GM23248 (cell line): ENCODE data around the gene PTPRD. TPM values are rescaled to one million over a fixed set of nuclear protein-coding genes. Genes with fewer than 3 reads are reported as not detected.

Source experiments
- DNase-seq: peaks from one replicate; pipeline ENCODE4 v3.0.0-alpha.2; 2015
- H2AFZ ChIP-seq: fragments of 200-600 bp; sonication (generic); 2 replicates; pipeline ENCODE4 v1.6.1; 2016; ENCODE audit warnings: antibody characterized with exemption
- H3F3A ChIP-seq: fragments of 200-600 bp; sonication (generic); 2 replicates; pipeline ENCODE4 v1.6.1; 2016; ENCODE audit warnings: mild to moderate bottlenecking, antibody characterized with exemption, mixed run types; ENCODE audit not compliant: insufficient read depth
- H3K27ac ChIP-seq: fragments of 200-600 bp; sonication (generic); 2 replicates; pipeline ENCODE4 v1.5.1; 2016; ENCODE audit warnings: mild to moderate bottlenecking
- H3K27me3 ChIP-seq: fragments of 200-600 bp; sonication (generic); replicated peaks from 2 replicates; pipeline ENCODE4 v1.6.1; 2016; ENCODE audit warnings: mild to moderate bottlenecking; ENCODE audit not compliant: insufficient read depth
- H3K36me3 ChIP-seq: fragments of 200-600 bp; sonication (generic); 2 replicates; pipeline ENCODE4 v1.6.1; 2016; ENCODE audit warnings: low read depth, mild to moderate bottlenecking
- H3K4me1 ChIP-seq: fragments of 200-600 bp; sonication (generic); 2 replicates; pipeline ENCODE4 v1.6.1; 2016; ENCODE audit warnings: mild to moderate bottlenecking; ENCODE audit not compliant: insufficient read depth
- H3K4me2 ChIP-seq: fragments of 200-600 bp; sonication (generic); one replicate; pipeline ENCODE4 v1.6.1; 2016; ENCODE audit warnings: mild to moderate bottlenecking; ENCODE audit not compliant: unreplicated experiment
- H3K4me3 ChIP-seq: fragments of 200-600 bp; sonication (generic); 2 replicates; pipeline ENCODE4 v1.5.1; 2016; ENCODE audit warnings: mild to moderate bottlenecking
- H3K79me2 ChIP-seq: fragments of 200-600 bp; sonication (generic); 2 replicates; pipeline ENCODE4 v1.6.1; 2016; ENCODE audit warnings: mild to moderate bottlenecking; ENCODE audit not compliant: insufficient read depth
- H3K9ac ChIP-seq: fragments of 200-600 bp; sonication (generic); 2 replicates; pipeline ENCODE4 v1.6.1; 2016; ENCODE audit warnings: mild to moderate bottlenecking
- H3K9me2 ChIP-seq: fragments of 200-600 bp; sonication (generic); 2 replicates; pipeline ENCODE4 v1.6.1; 2016; ENCODE audit warnings: mixed run types, mild to moderate bottlenecking, moderate library complexity; ENCODE audit not compliant: insufficient read depth
- H3K9me3 ChIP-seq: fragments of 200-600 bp; sonication (generic); one replicate; pipeline ENCODE4 v1.6.1; 2017; ENCODE audit warnings: low read depth
- H4K20me1 ChIP-seq: fragments of 200-600 bp; sonication (generic); 2 replicates; pipeline ENCODE4 v1.6.0; 2016; ENCODE audit not compliant: insufficient read depth
- EZH2 ChIP-seq: fragments of 200-600 bp; sonication (generic); IDR thresholded peaks from 2 replicates; pipeline ENCODE4 v1.6.1; 2018; ENCODE audit warnings: antibody characterized with exemption, mild to moderate bottlenecking; ENCODE audit not compliant: insufficient read depth, poor library complexity, severe bottlenecking
- EZH2phosphoT487 ChIP-seq: fragments of 200-600 bp; sonication (generic); IDR thresholded peaks from 2 replicates; pipeline ENCODE4 v1.6.1; 2018; ENCODE audit warnings: antibody characterized with exemption, moderate library complexity, mild to moderate bottlenecking, low read depth; ENCODE audit not compliant: insufficient read depth
- WGBS, 2 experiments: methylation state at CpG; one replicate each; pipeline ENCODE4 v1.1.6; 2015 to 2017; ENCODE audit warnings: low lambda C conversion rate in 2 of 2, low coverage in 1 of 2; ENCODE audit errors: missing lambda C conversion rate in 2 of 2; 5-methylcytosine and 5-hydroxymethylcytosine counted together
- in situ Hi-C: fragments of 300-500 bp; cut with MboI; formaldehyde crosslinking; loops from 2 replicates; pipeline ENCODE4 v1.15.0; 2020
- polyA plus RNA-seq: library from polyadenylated mRNA; unstranded; fragments of >200 nt; fragmentation: Nextera tagmentation; extraction: Ambion mirVana; gene quantifications from 2 replicates; pipeline ENCODE4 v1.2.1, GENCODE V29; 2016
- total RNA-seq: library from RNA; depleted of rRNA; stranded (reverse); fragments of >200 nt; shearing (Covaris generic); gene quantifications from 2 replicates; pipeline ENCODE4 v1.2.3, GENCODE V29; 2014

PTPRD gene
- total and polyA plus RNA-seq, 2 experiments from 2014 or later, result 0.05 TPM; not detected in 1

- Histone ChIP-seq H3K4me2 (no peak overlapping the region), H4K20me1 (no peaks in the 10 kb centered on the region), H3K27me3 (no peaks in the 10 kb centered on the region), H3K4me1 (no peaks in the 10 kb centered on the region), H3K9me3 (peaks cover 3% of the 10 kb centered on the region), H3K4me3 (no peak overlapping the region), H2AFZ (no peak overlapping the region), H3K9ac (no peak overlapping the region), H3K9me2 (no peaks in the 10 kb centered on the region), H3K79me2 (no peaks in the 10 kb centered on the region), H3K36me3 (no peaks in the 10 kb centered on the region), H3F3A (no peaks in the 10 kb centered on the region), H3K27ac (no peak overlapping the region)
- in situ Hi-C loops, result no loop called here
- 0 to 9% methylated on average over 1 of the region's 1 CpG for WGBS, 2 experiments
- DNase-seq, result no peak
- TF ChIP-seq EZH2phosphoT487 (no peak), EZH2 (no peak)
Observed at GRCh38 chr9:8637626-8638025, 1975.2 kb downstream of the PTPRD start.

- Histone ChIP-seq H3K9ac (no peak overlapping the region), H3F3A (no peaks in the 10 kb centered on the region), H2AFZ (no peak overlapping the region), H3K9me2 (no peaks in the 10 kb centered on the region), H3K27ac (no peak overlapping the region), H3K27me3 (no peaks in the 10 kb centered on the region), H3K79me2 (no peaks in the 10 kb centered on the region), H3K4me1 (no peaks in the 10 kb centered on the region), H3K9me3 (peaks cover 3% of the 10 kb centered on the region), H3K4me3 (no peak overlapping the region), H3K36me3 (no peaks in the 10 kb centered on the region), H3K4me2 (no peak overlapping the region), H4K20me1 (no peaks in the 10 kb centered on the region)
- in situ Hi-C loops, result no loop called here
- 1 to 3% methylated on average over 3 of the region's 3 CpGs for WGBS, 2 experiments
- no peak for TF ChIP-seq EZH2phosphoT487
- TF ChIP-seq EZH2, result no peak
- no peak for DNase-seq
Observed at GRCh38 chr9:8633784-8634183, 1979.0 kb downstream of the PTPRD start.

- no peaks in the 10 kb centered on the region for H3K9me3 ChIP-seq
- H3K4me2 ChIP-seq, result no peak overlapping the region
- no peak overlapping the region for H3K4me3 ChIP-seq
- no peaks in the 10 kb centered on the region for H4K20me1 ChIP-seq
- DNase-seq, result no peak
- H3K4me1 ChIP-seq, result no peaks in the 10 kb centered on the region
- 9 to 12% methylated on average over 1 of the region's 1 CpG for WGBS, 2 experiments
- no peaks in the 10 kb centered on the region for H3K27me3 ChIP-seq
- H2AFZ ChIP-seq, result no peak overlapping the region
- in situ Hi-C loops, result no loop called here
- H3K9ac ChIP-seq, result no peak overlapping the region
- H3K79me2 ChIP-seq, result no peaks in the 10 kb centered on the region
- H3K36me3 ChIP-seq, result no peaks in the 10 kb centered on the region
- TF ChIP-seq EZH2 (no peak), EZH2phosphoT487 (no peak)
- H3K9me2 ChIP-seq, result no peaks in the 10 kb centered on the region
- H3K27ac ChIP-seq, result no peak overlapping the region
- H3F3A ChIP-seq, result no peaks in the 10 kb centered on the region
Observed at GRCh38 chr9:8632493-8632892, 1980.3 kb downstream of the PTPRD start.

- Histone ChIP-seq H3K9me2 (no peaks in the 10 kb centered on the region), H3K36me3 (no peaks in the 10 kb centered on the region), H4K20me1 (no peaks in the 10 kb centered on the region), H2AFZ (no peak overlapping the region), H3K4me2 (no peak overlapping the region), H3K27ac (no peak overlapping the region), H3K27me3 (no peaks in the 10 kb centered on the region), H3F3A (no peaks in the 10 kb centered on the region), H3K4me3 (no peak overlapping the region), H3K79me2 (no peaks in the 10 kb centered on the region), H3K9me3 (no peaks in the 10 kb centered on the region), H3K9ac (no peak overlapping the region), H3K4me1 (no peaks in the 10 kb centered on the region)
- in situ Hi-C loops, result no loop called here
- TF ChIP-seq EZH2 (no peak), EZH2phosphoT487 (no peak)
- DNase-seq, result no peak
Observed at GRCh38 chr9:8628791-8629190, 1984.0 kb downstream of the PTPRD start.
